Forelimb muscle (tissue), 1 donor: Measurements from ENCODE around the gene FER. TPM values are rescaled to one million over a fixed set of nuclear protein-coding genes. Genes with fewer than 3 reads are reported as not detected.
"Not testable (repeated sequence)": the region's sequence is repeated elsewhere in the genome, so short reads cannot be mapped to it uniquely, and the experiment has no call there.

Experiments used
- DNase-seq: peaks from one replicate; pipeline ENCODE4 v3.0.0-alpha.2; 2013; ENCODE audit warnings: low read depth
- polyA plus RNA-seq: library from polyadenylated mRNA; unstranded; fragments of 120-200 nt; gene quantifications from one replicate; pipeline ENCODE4 v1.2.1, GENCODE V29; 2013; ENCODE audit not compliant: insufficient read length

FER gene
- polyA plus RNA-seq, 1 donor, result 8.9 TPM

GRCh38 chr5:108747111-108747773 lies 455 bp upstream of the FER start:
- no peak for DNase-seq

- peak; percentile 96 for DNase-seq
Observed at GRCh38 chr5:108748401-108749127, 867 bp downstream of the FER start.

- no peak for DNase-seq
Observed at GRCh38 chr5:108749128-108749861, 1.6 kb downstream of the FER start.

DNA sequence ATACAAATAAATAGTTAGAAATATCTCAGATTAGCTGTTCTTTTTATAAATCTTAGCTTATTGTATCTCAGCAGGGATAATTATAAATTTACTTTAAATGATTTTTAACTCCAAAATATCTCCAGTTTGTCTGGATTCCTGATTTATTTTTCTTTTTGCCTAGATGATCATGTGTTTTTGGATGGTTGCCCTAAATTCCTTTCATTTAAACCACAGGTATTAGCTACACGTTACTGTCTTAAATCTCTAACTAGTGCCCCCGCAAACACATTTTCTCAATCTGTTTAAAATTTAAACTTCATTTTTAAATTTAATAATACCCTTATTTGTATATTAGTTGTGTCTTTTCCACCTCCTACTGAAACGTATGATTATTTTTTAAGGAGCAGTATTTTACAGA lies 5.6 kb downstream of the FER start:
- DNase-seq, result no peak

- no peak for DNase-seq
Observed at GRCh38 chr5:108753877-108754276, 6.2 kb downstream of the FER start.

DNA sequence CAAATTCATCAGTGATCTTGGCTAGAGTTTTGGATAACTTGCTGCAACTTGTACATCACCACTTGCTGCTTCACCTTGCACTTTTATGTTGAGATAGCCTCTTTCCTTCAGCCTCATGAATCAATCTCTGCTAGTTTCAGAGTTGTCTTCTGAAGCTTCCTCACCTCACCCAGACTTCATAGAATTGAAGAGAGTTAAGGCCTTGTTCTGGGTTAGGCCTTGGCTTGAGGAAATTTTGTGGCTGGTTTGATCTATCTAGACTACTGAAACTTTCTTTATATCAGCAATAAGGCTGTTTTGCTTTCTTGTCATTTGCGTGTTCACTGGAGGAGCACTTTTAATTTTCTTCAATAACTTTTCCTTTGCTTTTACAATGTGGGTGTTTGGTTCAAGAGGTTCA lies 12.8 kb downstream of the FER start:
- DNase-seq, result no peak

- no peak for DNase-seq
Observed at GRCh38 chr5:108762660-108763059, 15.0 kb downstream of the FER start.

DNA sequence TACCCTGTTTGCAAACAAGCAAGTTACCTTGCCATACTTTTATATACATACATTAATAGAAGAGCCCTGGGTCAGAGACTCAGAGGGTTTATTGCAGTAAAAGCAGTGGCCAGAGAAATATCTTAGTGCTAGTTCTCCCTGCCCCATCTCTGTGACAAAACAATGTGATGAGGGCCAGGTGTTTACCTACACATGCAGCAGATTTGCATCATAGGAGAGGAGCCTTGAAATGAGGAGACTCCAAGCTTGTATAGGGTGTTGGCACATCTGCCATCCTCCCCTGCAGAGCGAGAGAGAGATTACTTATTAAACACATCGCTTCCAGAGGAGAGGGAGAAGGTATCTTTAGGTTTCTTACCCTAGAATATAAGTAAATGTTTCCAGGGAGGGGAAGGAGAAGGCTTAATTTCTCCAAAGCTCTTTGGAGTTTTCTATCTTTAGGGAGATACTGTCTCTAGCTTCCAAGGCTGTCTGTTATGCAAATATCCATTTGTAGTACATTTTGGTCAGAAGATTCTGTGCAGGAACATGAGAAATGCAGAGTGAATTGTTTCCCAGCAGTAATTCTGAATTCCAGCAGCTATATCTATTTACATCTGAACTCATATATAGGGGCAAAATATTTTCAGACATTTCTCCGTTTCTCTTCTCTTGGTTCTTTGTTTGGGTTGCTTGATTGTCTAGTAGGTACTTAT lies 15.7 kb downstream of the FER start:
- DNase-seq, result no peak

DNA sequence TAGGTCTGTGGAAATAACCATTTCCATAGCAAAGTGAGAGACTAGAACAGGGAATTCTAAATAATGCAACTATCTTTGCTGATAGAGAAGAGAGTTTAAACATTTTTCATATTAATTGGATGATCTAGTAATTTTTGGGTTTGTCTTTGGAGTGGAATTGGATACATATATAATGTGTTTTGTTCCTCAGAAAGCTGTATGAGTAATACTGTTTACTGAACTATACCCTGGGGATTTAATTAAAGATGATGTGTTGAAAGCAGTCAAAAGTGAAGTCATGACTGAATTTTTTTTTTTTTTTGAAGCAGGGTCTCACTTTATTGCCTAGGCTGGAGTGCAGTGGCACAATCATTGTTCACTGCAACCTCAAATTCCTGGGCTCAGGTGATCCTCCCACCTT lies 17.9 kb downstream of the FER start:
- no peak for DNase-seq

DNA sequence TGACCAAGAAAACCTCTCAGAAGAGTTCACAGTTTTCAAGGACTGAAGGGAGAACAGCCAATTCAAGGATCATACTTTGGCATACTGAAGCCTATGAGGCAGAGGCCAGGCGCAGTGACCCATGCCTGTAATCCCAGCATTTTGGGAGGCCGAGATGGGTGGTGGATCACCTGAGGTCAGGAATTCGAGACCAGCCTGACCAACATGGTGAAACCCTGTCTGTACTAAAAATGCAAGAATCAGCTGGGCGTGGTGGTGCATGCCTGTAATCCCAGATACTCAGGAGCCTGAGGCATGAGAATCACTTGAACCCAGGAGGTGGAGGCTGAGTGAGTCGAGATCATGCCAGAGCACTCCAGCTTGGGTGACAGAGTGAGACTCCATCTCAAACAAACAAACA lies 19.2 kb downstream of the FER start:
- not testable (repeated sequence) for DNase-seq

GRCh38 chr5:108769352-108769751 lies 21.7 kb downstream of the FER start:
- no peak for DNase-seq

DNA sequence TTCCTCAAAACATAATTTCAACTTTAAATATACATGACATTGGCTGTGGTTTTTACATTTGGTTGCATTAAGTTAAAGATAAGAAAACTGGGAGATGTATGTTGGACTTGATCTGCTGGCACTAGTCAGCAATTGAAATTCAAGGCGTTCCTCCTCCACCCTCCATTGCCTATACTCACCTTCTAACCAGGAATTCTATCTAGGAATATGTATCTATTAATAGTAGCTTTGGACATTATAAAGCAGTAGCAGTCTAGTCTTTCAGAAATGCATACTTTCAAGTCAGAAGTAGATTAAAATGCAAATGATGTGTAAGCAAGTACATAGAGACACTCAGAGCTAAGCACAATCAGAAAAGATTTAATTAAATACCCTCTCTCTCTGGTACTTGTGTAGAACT lies 24.9 kb downstream of the FER start:
- DNase-seq, result no peak

- DNase-seq, result no peak
Observed at GRCh38 chr5:108773330-108773729, 25.6 kb downstream of the FER start.

GRCh38 chr5:108774079-108774478 lies 26.4 kb downstream of the FER start:
- DNase-seq, result not testable (repeated sequence)

GRCh38 chr5:108777582-108777981 lies 29.9 kb downstream of the FER start:
- DNase-seq, result not testable (repeated sequence)

DNA sequence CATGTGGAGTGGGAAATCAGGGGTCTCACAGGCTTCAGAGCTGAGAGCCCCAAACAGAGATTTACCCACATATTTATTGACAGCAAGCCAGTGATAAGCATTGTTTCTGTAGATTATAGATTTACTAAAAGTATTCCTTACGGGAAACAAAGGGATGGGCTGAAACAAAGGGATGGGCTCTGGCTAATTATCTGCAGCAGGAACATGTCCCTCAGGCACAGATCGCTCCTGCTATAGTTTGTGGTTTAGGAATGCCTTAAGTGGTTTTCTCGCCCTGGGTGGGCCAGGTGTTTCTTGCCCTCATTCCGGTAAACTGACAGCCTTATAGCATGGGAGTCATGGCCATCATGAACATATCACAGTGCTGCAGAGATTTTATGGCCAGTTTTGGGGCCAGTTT lies 36.9 kb downstream of the FER start:
- DNase-seq, result not testable (repeated sequence)

DNA sequence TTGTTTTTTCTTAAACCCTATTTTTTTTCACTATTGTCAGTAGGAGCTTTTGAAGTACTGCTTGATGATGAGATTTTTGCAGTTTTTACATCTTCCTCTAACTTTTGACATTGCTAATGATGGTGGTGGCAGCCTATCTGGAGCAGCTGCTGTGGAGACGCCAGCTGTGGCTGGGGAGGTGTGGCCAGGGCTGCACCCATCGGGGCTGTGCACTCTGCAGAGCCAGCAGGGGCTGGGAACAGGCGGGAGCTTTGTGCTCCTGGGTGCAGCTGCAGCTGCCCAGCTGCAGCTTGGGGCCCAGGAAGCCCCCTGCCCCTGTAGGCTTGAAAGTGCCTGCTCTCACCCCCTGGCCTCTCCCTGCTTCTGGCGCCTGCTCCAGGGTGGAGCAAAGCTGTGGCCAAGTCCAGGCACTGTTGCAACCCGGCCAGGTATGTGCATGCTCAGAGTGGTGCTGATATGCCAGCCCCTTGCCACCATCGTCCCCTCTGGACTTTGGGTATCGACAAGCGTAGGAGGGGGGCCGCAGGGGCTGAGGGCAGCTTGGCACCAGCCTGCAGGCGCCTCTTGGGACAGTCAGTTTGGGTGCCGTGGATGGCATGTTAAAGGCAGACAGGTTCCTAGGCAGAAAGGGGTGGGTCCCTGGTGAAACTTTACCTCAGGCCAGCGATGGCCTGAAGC lies 39.2 kb downstream of the FER start:
- DNase-seq, result no peak

DNA sequence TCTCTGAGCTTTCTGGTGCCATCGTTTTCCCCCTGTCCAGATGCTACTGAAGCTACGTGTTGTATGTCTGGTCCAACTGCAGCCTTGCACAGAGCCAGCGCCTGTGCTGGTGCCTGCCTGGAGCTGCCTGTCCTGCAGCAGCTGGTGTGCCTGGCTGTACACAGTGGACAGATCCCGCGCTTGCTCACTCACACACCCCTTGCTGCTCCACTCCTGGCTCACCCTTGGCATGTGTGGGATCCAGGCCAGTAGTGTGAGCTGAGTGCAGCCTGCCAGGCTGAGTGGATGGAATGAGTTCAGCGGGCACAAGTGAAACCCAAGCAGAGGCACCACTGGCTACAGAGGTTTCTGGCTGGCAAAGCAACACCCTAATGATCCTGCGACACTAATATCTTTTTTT lies 40.4 kb downstream of the FER start:
- no peak for DNase-seq

DNA sequence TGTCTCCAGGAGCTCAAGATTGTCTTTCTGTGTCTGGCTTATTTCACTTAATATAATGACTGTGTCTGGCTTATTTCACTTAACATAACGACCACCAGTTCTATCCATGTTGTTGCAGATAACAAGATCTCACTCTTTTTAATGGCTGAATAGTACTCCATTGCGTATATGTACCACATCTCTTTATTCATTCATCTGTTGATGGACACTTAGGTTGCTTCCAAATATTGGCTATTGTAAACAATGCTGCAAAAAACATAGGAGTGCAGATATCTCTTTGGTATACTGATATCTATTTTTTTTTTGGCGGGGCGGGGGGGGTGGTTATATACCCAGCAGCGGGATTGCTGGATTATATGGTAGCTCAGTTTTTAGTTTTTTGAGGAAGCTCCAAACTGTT lies 45.5 kb downstream of the FER start:
- DNase-seq, result no peak

DNA sequence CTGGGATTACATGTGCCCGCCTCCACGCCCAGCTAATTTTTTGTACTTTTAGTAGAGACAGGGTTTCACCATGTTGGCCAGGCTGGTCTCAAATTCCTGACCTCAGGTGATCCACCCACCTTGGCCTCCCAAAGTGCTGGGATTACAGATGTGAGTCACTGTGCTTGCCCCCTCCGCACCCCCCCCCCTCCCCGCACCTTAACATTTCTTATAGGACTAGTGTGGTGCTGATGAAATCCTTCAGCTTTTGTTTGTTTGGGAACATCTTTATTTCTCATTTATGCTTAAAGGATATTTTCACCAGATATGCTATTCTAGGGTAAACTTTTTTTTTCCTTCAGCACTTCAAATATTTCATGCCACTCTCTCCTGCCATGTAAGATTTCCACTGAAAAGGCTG lies 46.7 kb downstream of the FER start:
- DNase-seq, result not testable (repeated sequence)

GRCh38 chr5:108797396-108797795 lies 49.7 kb downstream of the FER start:
- no peak for DNase-seq

DNA sequence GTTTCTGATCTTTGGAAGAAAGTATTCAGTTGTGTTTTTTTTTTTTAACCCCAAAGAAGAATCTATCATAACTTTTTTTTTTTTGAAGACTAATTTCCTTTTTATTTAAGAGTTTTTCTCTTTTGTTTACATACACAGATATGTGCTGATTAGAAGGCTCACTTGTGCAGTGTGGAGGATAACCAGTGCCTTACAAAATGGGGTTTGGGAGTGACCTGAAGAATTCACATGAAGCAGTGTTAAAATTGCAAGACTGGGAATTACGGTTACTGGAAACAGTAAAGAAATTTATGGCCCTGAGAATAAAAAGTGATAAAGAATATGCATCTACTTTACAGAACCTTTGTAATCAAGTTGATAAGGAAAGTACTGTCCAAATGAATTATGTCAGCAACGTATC lies 50.3 kb downstream of the FER start:
- DNase-seq, result no peak
